ENCODE data around the gene IBTK.
"Not testable (repeated sequence)": the region's sequence is repeated elsewhere in the genome, so short reads cannot be mapped to it uniquely, and the experiment has no call there.

Gene IBTK

DNA sequence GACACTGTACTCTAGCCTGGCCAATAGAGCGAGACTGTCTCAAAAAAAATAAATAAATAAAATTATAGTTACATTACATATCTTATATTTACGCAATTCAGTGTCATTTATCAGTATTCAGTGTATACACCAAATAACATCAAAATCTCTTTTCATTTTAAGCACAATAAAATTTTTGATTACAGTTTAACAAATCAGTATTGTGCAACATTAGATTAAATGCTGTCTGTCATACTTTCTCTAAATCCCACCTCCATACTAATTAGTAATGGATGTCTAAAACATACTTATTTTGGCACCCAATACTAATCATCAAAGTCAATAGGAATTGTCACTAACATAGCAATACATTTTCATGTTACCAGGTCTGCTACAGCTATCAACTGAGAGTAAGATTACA, 27.4 kb downstream of the IBTK start:
- no peak for ATAC-seq (ENCODE audit: low read depth)

DNA sequence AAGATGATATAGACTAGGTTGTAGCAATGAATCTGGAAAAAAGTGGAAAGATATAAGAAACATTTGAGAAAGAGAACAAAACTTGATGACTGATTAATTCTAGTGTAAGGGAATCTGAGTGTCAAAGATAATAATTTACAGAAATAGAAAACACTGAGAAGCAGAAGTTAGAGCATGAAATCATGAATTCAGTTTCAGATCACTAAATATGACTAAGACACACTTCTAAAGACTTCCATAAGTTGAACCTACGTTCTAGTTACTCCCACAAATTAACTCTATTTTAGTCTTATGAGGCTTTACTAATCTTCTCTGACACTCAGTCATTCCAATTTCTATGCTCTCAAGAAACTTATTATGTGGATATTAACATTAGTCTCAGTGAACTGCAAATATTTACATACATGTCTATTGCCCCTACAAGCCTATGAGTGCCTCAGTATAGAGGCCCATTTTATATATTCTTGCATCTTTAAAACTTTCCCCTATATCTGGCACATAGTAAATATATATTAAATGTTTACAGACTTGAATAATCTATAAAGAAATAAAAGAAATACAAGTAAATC, 30.4 kb downstream of the IBTK start:
- Mint-ChIP-seq H3K9me3 (no peaks in the 10 kb centered on the region), H3K27me3 (no peaks in the 10 kb centered on the region), H3K4me3 (no peak overlapping the region), H3K36me3 (peaks cover 27% of the 10 kb centered on the region), H3K27ac (peak overlapping the region; percentile 4), H3K4me1 (no peaks in the 10 kb centered on the region)
- ATAC-seq (ENCODE audit: low read depth) (no peak), DNase-seq (ENCODE audit: low spot score in 2 of 2) (no peak)

More for the DNA sequence above, 27.4 kb downstream of the IBTK start:
- Mint-ChIP-seq H3K27me3 (no peaks in the 10 kb centered on the region), H3K9me3 (no peaks in the 10 kb centered on the region), H3K27ac (no peak overlapping the region), H3K36me3 (peaks cover 17% of the 10 kb centered on the region), H3K4me3 (no peak overlapping the region), H3K4me1 (no peaks in the 10 kb centered on the region)
- DNase-seq (ENCODE audit: low spot score in 2 of 2), result no peak

DNA sequence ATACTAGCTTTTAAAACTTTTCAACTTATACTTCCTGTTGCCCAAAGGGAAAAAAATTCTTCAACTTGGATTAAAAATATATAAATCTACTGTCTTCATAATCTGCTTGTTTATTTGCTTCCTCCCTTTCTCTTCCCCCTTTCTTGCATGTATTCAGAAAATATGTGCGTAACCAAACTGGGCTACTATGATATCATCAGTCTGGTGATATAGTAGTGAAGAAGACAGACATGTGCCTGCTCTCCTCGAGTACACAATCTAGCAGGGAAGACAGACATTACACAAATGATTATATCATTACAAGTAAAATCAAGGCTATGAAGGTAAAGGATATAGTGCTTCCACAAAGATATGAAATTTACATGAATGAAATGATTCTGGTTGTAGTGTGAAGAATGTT, 31.0 kb downstream of the IBTK start:
- ATAC-seq (ENCODE audit: low read depth) (no peak), DNase-seq (ENCODE audit: low spot score in 2 of 2) (no peak)
- Mint-ChIP-seq H3K36me3 (peaks cover 27% of the 10 kb centered on the region), H3K27me3 (no peaks in the 10 kb centered on the region), H3K27ac (peak overlapping the region; percentile 4), H3K9me3 (no peaks in the 10 kb centered on the region), H3K4me1 (no peaks in the 10 kb centered on the region), H3K4me3 (no peak overlapping the region)

DNA sequence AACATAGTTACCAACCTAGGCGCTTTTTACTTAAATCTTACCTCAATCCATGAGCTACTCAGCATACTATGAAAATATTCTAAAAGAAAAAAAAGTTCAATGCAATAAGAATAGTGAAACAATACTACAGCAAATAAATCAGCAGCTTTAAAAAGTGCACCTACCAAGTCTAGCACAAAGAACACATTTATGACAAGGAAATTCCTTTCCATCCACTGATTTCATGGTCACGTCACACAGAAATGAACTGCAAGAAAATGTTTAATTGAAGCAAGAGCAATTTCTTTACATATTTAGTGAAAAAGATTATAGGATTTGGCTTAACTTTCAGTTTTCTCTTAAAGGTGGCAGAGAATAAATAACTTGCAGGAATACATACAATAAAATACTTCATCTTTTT, 36.2 kb downstream of the IBTK start:
- no peaks in the 10 kb centered on the region for H3K27me3 Mint-ChIP-seq
- ATAC-seq (ENCODE audit: low read depth) (no peak), DNase-seq (ENCODE audit: low spot score in 2 of 2) (no peak)
- H3K27ac Mint-ChIP-seq, result no peak overlapping the region
- no peak overlapping the region for H3K4me3 Mint-ChIP-seq
- H3K9me3 Mint-ChIP-seq, result no peaks in the 10 kb centered on the region
- H3K4me1 Mint-ChIP-seq, result peaks cover 2% of the 10 kb centered on the region
- peaks cover 27% of the 10 kb centered on the region for H3K36me3 Mint-ChIP-seq

DNA sequence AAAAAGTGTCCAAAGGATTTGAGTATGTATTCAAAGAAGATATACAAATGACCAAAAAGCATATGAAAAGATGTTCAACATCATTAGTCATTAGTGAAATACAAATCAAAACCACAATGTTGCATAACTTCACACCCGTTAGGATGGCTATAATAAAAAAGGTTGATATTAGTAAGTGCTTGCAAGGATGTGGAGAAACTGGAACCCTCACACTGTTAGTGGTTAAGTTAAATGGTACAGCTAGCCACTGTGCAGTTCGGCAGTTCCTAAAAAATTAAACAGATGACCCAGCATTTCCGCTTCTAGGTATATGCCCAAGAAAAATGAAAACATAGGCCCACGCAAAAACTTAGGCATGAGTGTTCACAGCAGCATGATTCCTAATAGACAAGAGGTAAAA, 38.6 kb downstream of the IBTK start:
- Mint-ChIP-seq H3K27me3 (no peaks in the 10 kb centered on the region), H3K4me3 (no peak overlapping the region), H3K36me3 (peaks cover 22% of the 10 kb centered on the region), H3K4me1 (peaks cover 2% of the 10 kb centered on the region), H3K9me3 (no peaks in the 10 kb centered on the region), H3K27ac (no peak overlapping the region)
- ATAC-seq (ENCODE audit: low read depth) (no peak), DNase-seq (ENCODE audit: low spot score in 2 of 2) (no peak)

DNA sequence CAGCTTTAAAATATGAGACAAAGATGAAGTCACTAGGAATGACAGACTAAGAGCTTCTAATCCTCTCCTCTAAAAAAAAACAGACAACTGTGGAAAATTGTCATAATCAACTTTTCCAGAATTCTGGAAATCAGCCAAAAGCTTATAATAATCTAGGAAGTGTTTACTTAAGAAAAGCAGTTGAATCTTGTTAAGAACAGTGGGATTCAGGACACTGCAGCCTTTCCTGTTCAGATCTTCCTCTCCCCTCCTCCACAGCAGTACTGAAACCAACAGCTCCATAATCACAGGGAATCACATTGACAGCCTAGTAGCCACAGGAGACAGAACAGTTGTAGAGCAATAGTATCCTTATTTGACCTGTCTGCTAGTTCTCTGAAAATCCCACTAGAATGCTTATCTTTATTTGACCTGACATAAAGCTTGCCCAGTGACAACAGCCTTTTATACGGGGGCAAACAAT, 41.6 kb downstream of the IBTK start:
- H3K27me3 Mint-ChIP-seq, result no peaks in the 10 kb centered on the region
- DNase-seq (ENCODE audit: low spot score in 2 of 2), result no peak
- no peaks in the 10 kb centered on the region for H3K9me3 Mint-ChIP-seq
- no peak overlapping the region for H3K27ac Mint-ChIP-seq
- no peak overlapping the region for H3K4me3 Mint-ChIP-seq
- H3K36me3 Mint-ChIP-seq, result peaks cover 24% of the 10 kb centered on the region
- ATAC-seq (ENCODE audit: low read depth), result no peak
- H3K4me1 Mint-ChIP-seq, result peaks cover 2% of the 10 kb centered on the region

DNA sequence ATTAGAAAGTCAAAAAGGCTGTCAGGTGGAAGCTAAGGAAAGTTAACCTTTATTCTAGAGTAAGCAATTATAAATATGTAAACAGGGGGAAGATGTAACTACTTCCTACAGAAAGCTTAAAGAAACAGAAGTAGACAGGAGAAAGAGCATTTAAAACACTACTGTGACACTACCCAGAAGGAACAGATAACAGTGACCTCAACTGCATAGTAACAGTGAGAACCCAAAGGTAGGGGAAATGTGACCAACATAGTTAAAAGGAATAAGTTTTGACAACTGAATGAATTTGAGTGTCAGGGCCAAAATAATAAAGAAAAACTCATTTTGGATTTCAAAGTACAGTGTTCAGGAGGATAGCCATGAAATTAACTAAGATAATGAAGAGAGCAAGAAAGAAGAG, 43.5 kb downstream of the IBTK start:
- Mint-ChIP-seq H3K27me3 (no peaks in the 10 kb centered on the region), H3K27ac (no peak overlapping the region), H3K36me3 (peaks cover 26% of the 10 kb centered on the region), H3K4me3 (no peak overlapping the region), H3K9me3 (no peaks in the 10 kb centered on the region), H3K4me1 (peaks cover 2% of the 10 kb centered on the region)
- no peak for DNase-seq (ENCODE audit: low spot score in 2 of 2)
- no peak for ATAC-seq (ENCODE audit: low read depth)

DNA sequence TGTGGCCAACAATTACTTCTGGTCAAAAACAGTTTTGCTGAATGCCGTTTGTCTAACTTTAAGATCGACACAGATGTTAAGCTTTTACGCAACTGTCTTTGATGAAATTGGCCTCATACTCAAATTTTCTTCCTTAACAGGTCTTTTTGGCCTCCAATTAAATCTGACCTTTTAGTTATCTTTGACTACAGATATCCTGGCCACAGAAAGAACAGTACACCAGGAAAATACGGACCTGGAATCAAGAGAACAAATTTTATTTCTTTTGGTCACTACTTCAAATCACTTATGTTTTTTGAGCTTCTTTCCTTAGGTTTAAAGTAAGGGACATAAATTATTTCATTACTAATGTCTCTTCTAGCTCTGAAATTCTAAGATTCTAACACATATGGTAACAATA, 49.8 kb downstream of the IBTK start:
- no peak overlapping the region for H3K27ac Mint-ChIP-seq
- no peaks in the 10 kb centered on the region for H3K27me3 Mint-ChIP-seq
- H3K4me3 Mint-ChIP-seq, result no peak overlapping the region
- ATAC-seq (ENCODE audit: low read depth) (no peak), DNase-seq (ENCODE audit: low spot score in 2 of 2) (no peak)
- peaks cover 18% of the 10 kb centered on the region for H3K36me3 Mint-ChIP-seq
- H3K4me1 Mint-ChIP-seq, result no peaks in the 10 kb centered on the region
- H3K9me3 Mint-ChIP-seq, result no peaks in the 10 kb centered on the region

DNA sequence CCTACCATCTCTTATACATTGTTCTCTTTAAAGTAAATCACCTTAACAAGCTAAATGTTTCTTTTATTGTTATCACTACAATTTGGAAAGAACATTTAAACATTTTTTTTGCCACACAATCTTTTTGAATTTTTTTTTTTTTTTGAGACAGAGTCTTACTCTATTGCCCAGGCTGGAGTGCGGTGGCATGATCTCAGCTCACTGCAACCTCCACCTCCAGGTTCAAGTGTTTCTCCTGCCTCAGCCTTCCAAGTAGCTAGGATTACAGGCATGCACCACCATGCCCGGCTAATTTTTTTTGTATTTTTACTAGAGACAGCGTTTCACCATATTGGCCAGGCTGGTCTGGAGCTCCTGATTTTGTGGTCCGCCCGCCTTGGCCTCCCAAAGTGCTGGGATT, 50.3 kb downstream of the IBTK start:
- not testable (repeated sequence) for ATAC-seq (ENCODE audit: low read depth); H3K4me3 Mint-ChIP-seq; H3K4me1 Mint-ChIP-seq; H3K9me3 Mint-ChIP-seq; H3K27ac Mint-ChIP-seq; DNase-seq (ENCODE audit: low spot score in 2 of 2); H3K27me3 Mint-ChIP-seq
- H3K36me3 Mint-ChIP-seq, result peaks cover 17% of the 10 kb centered on the region

DNA sequence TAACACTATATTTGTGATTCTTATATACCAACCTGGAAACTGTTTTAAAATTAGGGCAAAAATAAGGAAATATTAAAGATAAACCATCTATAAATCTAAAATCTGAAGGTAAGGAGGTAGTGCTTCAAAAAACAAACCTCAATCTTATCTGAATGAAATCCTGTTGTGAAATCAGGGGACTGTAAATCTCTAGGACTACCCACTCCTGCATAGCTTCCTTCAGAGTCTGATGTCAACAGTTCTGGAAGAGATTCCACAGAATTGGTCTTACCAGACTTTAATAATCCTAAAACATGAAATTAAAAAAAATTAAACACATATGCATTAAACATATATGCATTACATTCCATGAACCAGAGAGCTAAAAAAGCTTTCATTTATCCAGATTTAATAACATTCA, 51.4 kb downstream of the IBTK start:
- ATAC-seq (ENCODE audit: low read depth), result no peak
- H3K4me1 Mint-ChIP-seq, result no peaks in the 10 kb centered on the region
- no peaks in the 10 kb centered on the region for H3K27me3 Mint-ChIP-seq
- H3K27ac Mint-ChIP-seq, result no peak overlapping the region
- no peak overlapping the region for H3K4me3 Mint-ChIP-seq
- no peaks in the 10 kb centered on the region for H3K9me3 Mint-ChIP-seq
- no peak for DNase-seq (ENCODE audit: low spot score in 2 of 2)
- peaks cover 19% of the 10 kb centered on the region for H3K36me3 Mint-ChIP-seq

DNA sequence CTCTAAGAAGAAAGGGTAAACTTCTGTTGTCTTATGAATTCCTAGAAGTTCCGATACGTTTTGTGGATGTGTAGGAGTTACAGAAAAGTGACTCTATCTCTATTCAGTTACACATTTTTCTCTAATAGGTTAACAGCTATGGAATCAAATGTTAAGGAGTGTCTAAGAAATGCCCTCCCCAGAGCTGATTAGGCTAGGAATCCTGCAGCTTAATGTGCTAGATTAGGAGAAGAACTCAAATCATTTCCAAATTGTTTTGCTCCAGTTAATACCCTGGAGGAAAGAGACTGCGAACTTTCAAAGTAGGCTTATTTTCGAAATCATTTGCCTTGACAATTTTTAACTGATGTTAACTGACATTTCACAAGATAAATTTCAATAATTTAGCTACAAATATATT, 51.9 kb downstream of the IBTK start:
- Mint-ChIP-seq H3K4me3 (no peak overlapping the region), H3K36me3 (peaks cover 19% of the 10 kb centered on the region), H3K27ac (no peak overlapping the region), H3K9me3 (no peaks in the 10 kb centered on the region), H3K27me3 (no peaks in the 10 kb centered on the region), H3K4me1 (no peaks in the 10 kb centered on the region)
- ATAC-seq (ENCODE audit: low read depth) (no peak), DNase-seq (ENCODE audit: low spot score in 2 of 2) (no peak)

DNA sequence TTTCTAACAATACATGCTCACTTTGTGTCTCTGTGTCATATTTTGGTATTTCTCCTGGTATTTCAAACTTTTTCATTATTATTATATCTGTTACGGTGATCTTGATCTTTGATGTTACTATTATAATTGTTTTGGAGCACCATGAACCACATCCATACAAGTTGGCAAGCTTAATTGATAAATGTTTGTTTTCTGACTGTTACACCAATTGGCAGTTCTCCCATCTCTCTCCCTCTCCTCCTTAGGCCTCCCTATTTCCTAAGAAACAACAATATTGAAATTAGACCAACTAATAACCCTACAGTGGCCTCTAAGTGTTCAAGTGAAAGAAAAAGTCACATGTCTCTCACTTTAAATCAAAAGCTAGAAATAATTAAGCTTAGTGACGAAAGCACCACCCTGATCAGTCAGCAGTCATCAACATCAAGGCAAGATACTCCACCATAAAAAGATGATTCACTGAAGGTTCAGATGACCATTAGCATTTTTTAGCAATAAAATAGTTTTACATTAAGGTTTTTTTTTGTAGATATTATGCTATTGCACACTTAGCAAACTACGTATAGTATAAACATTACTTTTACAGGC, 61.5 kb downstream of the IBTK start:
- H3K4me3 Mint-ChIP-seq, result no peak overlapping the region
- ATAC-seq (ENCODE audit: low read depth) (no peak), DNase-seq (ENCODE audit: low spot score in 2 of 2) (no peak)
- no peaks in the 10 kb centered on the region for H3K4me1 Mint-ChIP-seq
- H3K36me3 Mint-ChIP-seq, result peaks cover 32% of the 10 kb centered on the region
- no peaks in the 10 kb centered on the region for H3K9me3 Mint-ChIP-seq
- no peaks in the 10 kb centered on the region for H3K27me3 Mint-ChIP-seq
- no peak overlapping the region for H3K27ac Mint-ChIP-seq

DNA sequence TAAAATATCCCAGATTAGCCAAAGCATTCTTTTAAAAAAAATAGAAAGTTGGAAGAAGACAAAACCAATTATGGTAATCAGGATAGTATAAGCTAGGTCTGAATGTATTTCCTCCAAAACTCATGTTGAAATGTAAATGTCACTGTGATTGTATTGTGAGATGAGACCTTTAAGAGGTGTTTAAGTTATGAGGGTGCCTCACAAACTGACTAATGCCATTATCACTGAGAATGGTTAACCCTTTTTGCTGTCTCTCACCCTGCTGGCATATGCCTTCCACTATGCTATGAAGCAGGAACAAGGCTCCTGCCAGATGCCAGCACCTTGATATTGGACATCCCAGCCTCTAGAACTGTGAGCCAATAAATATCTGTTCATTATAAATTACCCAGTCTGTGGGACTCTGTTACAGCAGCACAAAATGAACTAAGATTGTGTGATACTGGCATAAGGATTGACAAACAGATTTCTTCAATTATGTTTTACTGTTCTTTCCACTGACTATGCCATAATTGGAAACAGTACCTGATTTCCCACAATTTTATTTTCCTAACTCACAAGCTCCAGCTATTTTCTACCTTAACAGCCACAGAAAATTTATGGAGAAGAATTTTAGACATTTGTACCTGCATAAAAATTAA, 63.8 kb downstream of the IBTK start:
- Mint-ChIP-seq H3K4me3 (no peak overlapping the region), H3K9me3 (no peaks in the 10 kb centered on the region), H3K27ac (peak overlapping the region; percentile 50), H3K36me3 (peaks cover 25% of the 10 kb centered on the region), H3K27me3 (no peaks in the 10 kb centered on the region), H3K4me1 (no peaks in the 10 kb centered on the region)
- ATAC-seq (ENCODE audit: low read depth), result no peak
- no peak for DNase-seq (ENCODE audit: low spot score in 2 of 2)

DNA sequence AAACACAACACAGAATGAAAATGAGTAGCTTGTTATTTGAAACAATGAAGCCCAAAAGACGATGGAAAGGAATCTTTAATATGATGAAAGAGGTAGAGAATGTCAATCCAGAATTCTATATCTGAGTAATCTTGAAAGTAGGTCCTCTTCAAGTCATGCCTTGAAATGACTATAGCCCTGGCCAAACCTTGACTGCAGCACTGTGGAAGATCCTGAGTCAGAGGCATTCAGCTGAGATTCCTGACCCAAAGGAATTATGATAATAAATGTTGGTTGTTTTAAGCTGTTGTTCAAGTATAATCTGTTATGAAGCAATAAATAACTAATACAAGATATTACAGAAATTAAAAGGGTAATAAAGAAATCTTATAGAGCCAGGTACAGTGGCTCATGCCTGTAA, 64.8 kb downstream of the IBTK start:
- no peak overlapping the region for H3K27ac Mint-ChIP-seq
- H3K9me3 Mint-ChIP-seq, result no peaks in the 10 kb centered on the region
- ATAC-seq (ENCODE audit: low read depth), result no peak
- DNase-seq (ENCODE audit: low spot score in 2 of 2), result no peak
- no peaks in the 10 kb centered on the region for H3K4me1 Mint-ChIP-seq
- H3K27me3 Mint-ChIP-seq, result no peaks in the 10 kb centered on the region
- no peak overlapping the region for H3K4me3 Mint-ChIP-seq
- peaks cover 24% of the 10 kb centered on the region for H3K36me3 Mint-ChIP-seq

DNA sequence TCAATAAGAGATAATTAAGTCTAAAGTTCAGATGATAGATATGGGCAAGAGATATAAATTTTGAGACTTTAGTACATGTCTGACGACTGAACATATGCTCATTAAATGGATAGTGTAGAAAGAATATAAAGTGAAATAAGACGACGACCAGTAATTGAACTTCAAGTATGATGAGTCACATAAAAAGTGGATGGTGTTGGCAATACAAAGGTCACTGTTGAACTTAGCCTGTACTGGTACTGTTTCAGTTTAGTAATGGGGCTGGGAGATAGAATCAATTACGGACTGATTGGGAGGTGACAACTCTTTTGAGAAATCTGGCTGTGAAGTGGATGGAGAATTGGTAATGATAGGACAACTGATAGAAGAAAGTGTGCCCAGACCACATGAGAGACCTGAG, 68.1 kb downstream of the IBTK start:
- H3K36me3 Mint-ChIP-seq, result peaks cover 23% of the 10 kb centered on the region
- H3K4me3 Mint-ChIP-seq, result no peak overlapping the region

More for the DNA sequence above, 68.1 kb downstream of the IBTK start:
- Mint-ChIP-seq H3K9me3 (no peaks in the 10 kb centered on the region), H3K27me3 (no peaks in the 10 kb centered on the region), H3K27ac (no peak overlapping the region), H3K4me1 (no peaks in the 10 kb centered on the region)
- ATAC-seq (ENCODE audit: low read depth) (no peak), DNase-seq (ENCODE audit: low spot score in 2 of 2) (no peak)

All from memory B cell (primary cell).